KMS-11 (cell line): Measurements from ENCODE around the gene BLACAT1.

ENCODE experiments used
- H2AFZ ChIP-seq: fragments of 200-600 bp; sonication (generic); 2 replicates; pipeline ENCODE4 v1.6.1; 2016; ENCODE audit warnings: antibody characterized with exemption, mixed run types, low read depth
- H3K27ac ChIP-seq: fragments of 200-600 bp; sonication (generic); 2 replicates; pipeline ENCODE4 v1.6.1; 2016; ENCODE audit warnings: mild to moderate bottlenecking, mixed run types
- H3K27me3 ChIP-seq: fragments of 200-600 bp; sonication (generic); 2 replicates; pipeline ENCODE4 v1.6.1; 2017; ENCODE audit warnings: mild to moderate bottlenecking, low read depth, mixed run types, moderate library complexity; ENCODE audit not compliant: insufficient read depth
- H3K36me3 ChIP-seq: fragments of 200-600 bp; sonication (generic); 2 replicates; pipeline ENCODE4 v1.6.1; 2017; ENCODE audit warnings: mild to moderate bottlenecking, mixed run types; ENCODE audit not compliant: insufficient read depth
- H3K4me1 ChIP-seq: fragments of 200-600 bp; sonication (generic); 2 replicates; pipeline ENCODE4 v1.6.1; 2016; ENCODE audit warnings: mild to moderate bottlenecking, low read depth, mixed run types; ENCODE audit not compliant: poor library complexity, severe bottlenecking
- H3K4me2 ChIP-seq: fragments of 200-600 bp; sonication (generic); 2 replicates; pipeline ENCODE4 v1.7.0; 2016; ENCODE audit warnings: mild to moderate bottlenecking, mixed run types
- H3K4me3 ChIP-seq: fragments of 200-600 bp; sonication (generic); IDR thresholded peaks from 2 replicates; pipeline ENCODE4 v1.6.1; 2017; ENCODE audit warnings: low read depth, low read length, mixed read lengths; ENCODE audit not compliant: insufficient read depth
- H3K79me2 ChIP-seq: fragments of 200-600 bp; sonication (generic); 2 replicates; pipeline ENCODE4 v1.6.1; 2016; ENCODE audit warnings: low read depth, mixed run types; ENCODE audit not compliant: insufficient read depth
- H3K9ac ChIP-seq: fragments of 200-600 bp; sonication (generic); 2 replicates; pipeline ENCODE4 v1.6.1; 2016; ENCODE audit warnings: mild to moderate bottlenecking, mixed run types
- H4K20me1 ChIP-seq: fragments of 200-600 bp; sonication (generic); 2 replicates; pipeline ENCODE4 v1.6.1; 2016; ENCODE audit warnings: mild to moderate bottlenecking, mixed run types; ENCODE audit not compliant: insufficient read depth
- TF ChIP-seq, protein P1 (sequence below): fragments of 200-600 bp; sonication (generic); conservative IDR thresholded peaks from 2 replicates; pipeline ENCODE4 v1.6.1; 2017; ENCODE audit warnings: low read depth, mild to moderate bottlenecking, antibody characterized with exemption, low read length, moderate library complexity, mixed read lengths

The BLACAT1 gene

DNA sequence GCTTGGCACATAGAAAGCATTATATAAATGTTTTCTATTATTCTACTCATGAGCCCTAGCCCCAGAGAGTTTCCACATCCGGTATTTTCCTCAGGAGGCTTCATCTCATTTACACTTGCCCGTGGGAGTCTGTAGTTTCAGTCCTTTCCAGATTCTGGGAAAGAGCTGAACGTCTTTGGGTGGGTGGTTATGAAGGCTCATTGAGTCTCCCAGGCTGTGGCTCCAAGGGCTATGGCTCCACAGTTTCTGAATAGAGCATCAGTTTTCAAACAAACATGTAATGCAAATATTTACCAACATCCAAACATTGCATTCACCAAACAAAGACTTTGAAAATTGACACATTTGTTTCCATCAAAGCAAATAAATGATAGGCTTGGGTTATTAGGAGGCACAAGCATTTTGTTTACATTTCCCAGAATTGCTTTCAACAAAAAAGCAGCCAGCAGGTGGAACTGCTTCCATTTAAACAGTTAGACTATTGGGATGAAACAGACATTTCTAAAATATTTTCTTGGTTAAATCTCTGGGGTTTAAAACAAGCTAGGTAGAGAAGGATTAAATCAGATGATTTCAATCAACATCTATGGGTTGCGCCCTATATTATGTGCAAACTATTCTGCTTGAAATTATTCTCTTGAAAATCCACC lies 32.7 kb downstream of the BLACAT1 start:
- H4K20me1 ChIP-seq = no peaks in the 10 kb centered on the region
- H3K4me3 ChIP-seq = no peak overlapping the region
- no peak overlapping the region for H2AFZ ChIP-seq
- H3K36me3 ChIP-seq = no peaks in the 10 kb centered on the region
- no peaks in the 10 kb centered on the region for H3K4me1 ChIP-seq
- TF ChIP-seq, protein P1, sequence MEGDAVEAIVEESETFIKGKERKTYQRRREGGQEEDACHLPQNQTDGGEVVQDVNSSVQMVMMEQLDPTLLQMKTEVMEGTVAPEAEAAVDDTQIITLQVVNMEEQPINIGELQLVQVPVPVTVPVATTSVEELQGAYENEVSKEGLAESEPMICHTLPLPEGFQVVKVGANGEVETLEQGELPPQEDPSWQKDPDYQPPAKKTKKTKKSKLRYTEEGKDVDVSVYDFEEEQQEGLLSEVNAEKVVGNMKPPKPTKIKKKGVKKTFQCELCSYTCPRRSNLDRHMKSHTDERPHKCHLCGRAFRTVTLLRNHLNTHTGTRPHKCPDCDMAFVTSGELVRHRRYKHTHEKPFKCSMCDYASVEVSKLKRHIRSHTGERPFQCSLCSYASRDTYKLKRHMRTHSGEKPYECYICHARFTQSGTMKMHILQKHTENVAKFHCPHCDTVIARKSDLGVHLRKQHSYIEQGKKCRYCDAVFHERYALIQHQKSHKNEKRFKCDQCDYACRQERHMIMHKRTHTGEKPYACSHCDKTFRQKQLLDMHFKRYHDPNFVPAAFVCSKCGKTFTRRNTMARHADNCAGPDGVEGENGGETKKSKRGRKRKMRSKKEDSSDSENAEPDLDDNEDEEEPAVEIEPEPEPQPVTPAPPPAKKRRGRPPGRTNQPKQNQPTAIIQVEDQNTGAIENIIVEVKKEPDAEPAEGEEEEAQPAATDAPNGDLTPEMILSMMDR = no peak
- no peaks in the 10 kb centered on the region for H3K79me2 ChIP-seq
- H3K9ac ChIP-seq = no peak overlapping the region
- no peaks in the 10 kb centered on the region for H3K27me3 ChIP-seq
- no peak overlapping the region for H3K4me2 ChIP-seq
- H3K27ac ChIP-seq = no peak overlapping the region

DNA sequence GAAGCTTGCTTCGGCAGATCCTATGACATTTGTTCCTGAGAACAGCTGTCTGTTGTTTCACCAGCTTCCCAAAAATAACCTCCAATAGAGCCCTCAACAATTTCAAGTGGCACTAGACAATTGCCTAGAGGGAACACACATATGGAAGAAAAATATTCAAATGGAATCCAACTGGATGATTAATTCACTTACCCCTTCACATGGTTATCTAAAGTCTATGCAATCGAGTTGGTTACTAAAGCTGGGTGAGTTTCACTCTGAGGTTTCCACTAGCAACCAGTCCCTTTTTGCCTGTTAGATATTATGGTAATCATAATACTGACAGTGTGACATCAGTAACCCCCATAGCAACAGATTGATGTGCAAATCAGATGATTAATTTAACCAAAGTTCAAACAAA lies 34.0 kb downstream of the BLACAT1 start, which contains the start of gene LEMD1:
LEMD1 (minus strand) TSS at position 259 of the 400 bp plus-strand sequence. CDS start 1,520 bp downstream, outside the sequence.
- H3K4me1 ChIP-seq = no peaks in the 10 kb centered on the region
- TF ChIP-seq, protein P1 = no peak
- H4K20me1 ChIP-seq = no peaks in the 10 kb centered on the region
- no peaks in the 10 kb centered on the region for H3K79me2 ChIP-seq
- H3K27me3 ChIP-seq = no peaks in the 10 kb centered on the region
- no peak within 1 kb of the TSS for H2AFZ ChIP-seq
- H3K27ac ChIP-seq = no peak within 1 kb of the TSS
- H3K9ac ChIP-seq = no peak within 1 kb of the TSS
- H3K4me3 ChIP-seq = no peak within 1 kb of the TSS
- H3K36me3 ChIP-seq = no peaks in the 10 kb centered on the region
- no peak within 1 kb of the TSS for H3K4me2 ChIP-seq

DNA sequence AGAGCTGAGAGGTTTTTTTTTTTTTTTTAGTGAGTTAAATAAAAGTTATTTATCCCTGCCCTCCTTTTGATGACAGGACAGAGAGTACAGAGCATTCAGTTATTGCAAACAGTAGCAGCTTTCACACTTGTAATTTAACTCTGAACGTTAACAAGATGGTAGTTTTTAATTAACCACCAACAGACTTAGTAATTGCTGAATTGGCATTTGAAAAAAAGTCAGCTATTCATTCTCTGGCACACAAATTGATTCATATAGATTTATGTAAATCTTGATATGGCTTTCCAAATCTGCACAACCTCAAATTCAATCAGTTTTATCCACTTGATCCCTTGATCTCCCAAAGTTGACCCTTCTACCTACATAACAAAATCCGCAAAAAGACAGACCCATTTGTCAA lies 34.9 kb downstream of the BLACAT1 start:
- Histone ChIP-seq H3K4me2 (no peak overlapping the region), H3K4me3 (no peak overlapping the region), H2AFZ (no peak overlapping the region), H3K4me1 (no peaks in the 10 kb centered on the region), H3K36me3 (no peaks in the 10 kb centered on the region), H3K27me3 (no peaks in the 10 kb centered on the region), H3K79me2 (no peaks in the 10 kb centered on the region), H3K9ac (no peak overlapping the region), H4K20me1 (no peaks in the 10 kb centered on the region), H3K27ac (no peak overlapping the region)
- TF ChIP-seq, protein P1 = no peak

DNA sequence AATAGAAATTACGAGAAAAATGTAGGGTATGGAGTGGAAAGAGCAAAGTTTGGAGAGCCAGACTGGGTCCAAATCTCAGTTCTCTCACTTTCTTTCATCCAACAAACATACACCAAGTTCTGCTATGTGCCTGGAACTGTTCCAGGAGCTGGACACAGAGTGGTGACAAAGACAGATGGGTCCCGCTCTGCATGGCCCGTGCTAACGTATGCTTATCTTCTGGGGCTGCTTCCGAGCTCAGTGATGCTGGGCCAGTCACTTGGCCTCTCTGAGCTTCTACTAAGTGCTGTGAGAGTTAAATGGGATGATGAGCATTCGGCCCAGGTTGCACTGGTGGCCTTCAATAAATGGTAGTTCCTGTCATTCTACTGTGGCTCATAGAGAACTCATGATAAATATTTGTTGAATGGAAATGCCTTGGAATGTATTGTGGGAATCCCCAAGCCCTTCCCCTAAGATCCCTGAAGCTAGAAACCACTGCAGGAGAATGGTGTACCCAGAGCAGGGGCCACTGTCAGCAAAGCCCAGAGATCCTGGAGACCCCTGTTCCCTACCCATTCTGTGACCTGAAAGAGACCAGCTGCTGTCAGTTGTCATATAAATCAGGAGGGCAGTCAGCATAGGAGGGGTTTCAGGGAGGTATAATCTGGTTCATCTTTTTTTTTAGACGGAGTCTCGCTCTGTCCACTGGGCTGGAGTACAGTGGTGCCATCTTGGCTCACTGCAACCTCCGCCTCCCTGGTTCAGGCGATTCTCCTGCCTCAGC lies 37.8 kb downstream of the BLACAT1 start:
- no peaks in the 10 kb centered on the region for H4K20me1 ChIP-seq
- TF ChIP-seq, protein P1 = no peak
- no peaks in the 10 kb centered on the region for H3K4me1 ChIP-seq
- no peak overlapping the region for H3K27ac ChIP-seq
- no peaks in the 10 kb centered on the region for H3K36me3 ChIP-seq
- no peak overlapping the region for H2AFZ ChIP-seq
- no peak overlapping the region for H3K4me2 ChIP-seq
- no peak overlapping the region for H3K4me3 ChIP-seq
- no peaks in the 10 kb centered on the region for H3K79me2 ChIP-seq
- H3K27me3 ChIP-seq = no peaks in the 10 kb centered on the region
- H3K9ac ChIP-seq = no peak overlapping the region
